Measurements from ENCODE around the gene MAST1.
A peak's percentile ranks its signal among the peaks of the same experiment; 100 is the strongest.
"Not testable (repeated sequence)": the region's sequence is repeated elsewhere in the genome, so short reads cannot be mapped to it uniquely, and the experiment has no call there.

MAST1 gene

DNA sequence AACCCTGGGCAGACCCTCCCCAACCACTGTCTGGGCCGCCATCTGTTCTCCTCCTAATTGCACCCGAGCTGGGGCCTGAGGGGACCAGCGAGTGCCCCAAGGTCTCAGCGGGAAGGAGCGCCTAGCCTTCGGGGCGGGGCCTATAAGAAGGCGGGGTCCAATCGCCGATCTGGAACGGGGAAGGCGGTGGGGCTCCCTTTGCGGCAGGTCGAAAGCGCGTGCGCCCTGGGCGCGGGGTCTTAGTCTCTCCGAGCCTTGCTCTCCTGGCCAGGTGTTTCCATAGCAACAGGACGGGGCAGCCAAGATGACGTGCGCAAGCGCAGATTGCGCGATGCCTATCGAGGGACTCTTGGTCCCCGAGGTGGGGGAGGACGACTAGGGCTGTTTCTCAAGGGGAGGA lies 2.8 kb downstream of the MAST1 start:
- no peak for DNase-seq

DNA sequence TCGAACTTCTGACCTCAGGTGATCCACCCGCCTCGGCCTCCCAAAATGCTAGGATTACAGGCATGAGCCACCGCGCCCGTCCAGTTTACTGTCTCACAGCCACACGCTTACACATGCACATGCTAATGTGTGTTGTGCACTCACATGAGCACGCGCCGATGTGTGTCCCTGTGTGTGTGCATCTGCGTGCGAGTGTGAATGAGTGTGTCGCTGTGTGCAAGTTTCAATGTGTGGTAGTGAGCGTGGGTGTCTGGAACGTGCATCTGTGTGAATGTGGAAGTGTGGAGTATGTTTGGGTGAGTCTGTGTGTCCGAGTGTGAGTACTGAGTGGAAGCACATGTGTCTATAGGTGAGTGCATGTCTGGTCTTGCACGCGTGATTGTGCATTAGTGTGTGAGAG lies 4.2 kb downstream of the MAST1 start:
- DNase-seq: no peak

GRCh38 chr19:12843328-12843727 lies 5.0 kb downstream of the MAST1 start:
- no peak for DNase-seq

DNA sequence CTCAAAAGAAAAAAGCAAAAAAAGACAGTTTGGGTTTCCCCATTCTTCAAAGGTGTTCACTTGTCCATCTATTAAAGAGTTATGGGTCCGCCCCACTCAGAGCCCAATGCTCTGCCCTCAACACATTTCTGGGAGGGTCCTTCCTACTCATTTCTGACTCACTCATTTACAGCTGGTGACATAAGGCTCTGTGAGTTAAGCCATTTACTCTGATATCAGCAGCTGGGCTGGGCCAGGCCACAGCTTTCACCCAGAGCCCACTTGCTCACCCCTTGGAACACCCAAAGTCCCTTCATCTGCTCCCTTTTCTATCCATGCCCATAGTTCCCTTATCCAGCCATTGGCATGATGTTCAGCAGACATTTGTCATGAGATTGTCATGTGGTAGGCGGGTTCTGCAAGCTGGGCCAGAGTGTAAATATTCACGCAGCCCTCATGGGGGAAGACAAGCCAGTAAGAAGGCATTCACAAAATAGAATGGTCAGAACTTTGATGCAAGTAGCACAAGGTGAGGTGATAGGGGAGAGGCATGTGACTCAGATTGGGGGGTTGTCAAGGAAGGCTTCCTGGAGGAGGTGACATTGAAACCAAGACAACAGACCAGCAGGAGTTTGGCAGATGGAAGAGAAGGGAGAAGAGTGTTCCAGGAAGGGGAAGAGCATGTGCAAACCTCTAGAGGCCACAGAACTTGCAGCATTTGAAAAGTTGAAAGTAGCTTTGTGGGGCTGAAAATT lies 5.9 kb downstream of the MAST1 start:
- no peak for DNase-seq

GRCh38 chr19:12846613-12847012 lies 8.3 kb downstream of the MAST1 start:
- not testable (repeated sequence) for DNase-seq

GRCh38 chr19:12847159-12848139 lies 9.1 kb downstream of the MAST1 start:
- DNase-seq: peak; percentile 58

- DNase-seq: no peak
Observed at GRCh38 chr19:12856653-12857052, 18.3 kb downstream of the MAST1 start.

GRCh38 chr19:12858041-12858928 lies 20.0 kb downstream of the MAST1 start:
- no peak for DNase-seq

- DNase-seq: no peak
Observed at GRCh38 chr19:12859546-12859945, 21.2 kb downstream of the MAST1 start.

- DNase-seq: no peak
Observed at GRCh38 chr19:12864143-12864542, 25.8 kb downstream of the MAST1 start.

GRCh38 chr19:12864721-12865715 lies 26.7 kb downstream of the MAST1 start:
- DNase-seq: no peak

DNA sequence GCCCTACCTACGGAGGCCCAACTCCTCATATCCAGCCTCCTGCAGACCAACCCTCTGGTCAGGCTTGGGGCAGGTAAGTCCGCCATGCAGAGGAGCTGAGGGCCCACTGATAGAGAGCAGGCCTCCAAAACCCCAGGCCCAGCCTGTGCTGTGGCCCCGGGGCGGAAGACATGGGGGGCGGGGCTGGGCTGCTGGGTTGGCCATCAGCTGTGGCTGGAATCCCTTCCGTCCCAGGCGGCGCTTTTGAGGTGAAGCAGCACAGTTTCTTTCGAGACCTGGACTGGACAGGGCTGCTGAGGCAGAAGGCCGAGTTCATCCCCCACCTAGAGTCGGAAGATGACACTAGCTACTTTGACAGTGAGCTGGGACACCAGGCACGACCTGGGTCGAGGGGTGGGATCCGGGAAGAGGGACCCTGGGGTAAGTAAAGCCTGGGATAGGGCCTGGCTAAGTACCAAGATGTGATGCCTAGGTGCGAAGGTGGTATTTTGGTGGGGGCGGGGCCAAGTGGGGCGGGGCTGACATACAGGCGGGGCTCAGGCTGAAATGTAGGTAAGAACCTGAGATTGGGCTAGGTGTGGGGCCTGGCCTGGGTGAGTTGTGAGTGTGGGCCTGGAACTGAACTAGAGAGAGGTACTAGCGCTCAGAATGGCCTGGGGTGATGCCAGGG lies 27.6 kb downstream of the MAST1 start:
- no peak for DNase-seq

GRCh38 chr19:12866416-12867119 lies 28.3 kb downstream of the MAST1 start:
- DNase-seq: no peak

DNA sequence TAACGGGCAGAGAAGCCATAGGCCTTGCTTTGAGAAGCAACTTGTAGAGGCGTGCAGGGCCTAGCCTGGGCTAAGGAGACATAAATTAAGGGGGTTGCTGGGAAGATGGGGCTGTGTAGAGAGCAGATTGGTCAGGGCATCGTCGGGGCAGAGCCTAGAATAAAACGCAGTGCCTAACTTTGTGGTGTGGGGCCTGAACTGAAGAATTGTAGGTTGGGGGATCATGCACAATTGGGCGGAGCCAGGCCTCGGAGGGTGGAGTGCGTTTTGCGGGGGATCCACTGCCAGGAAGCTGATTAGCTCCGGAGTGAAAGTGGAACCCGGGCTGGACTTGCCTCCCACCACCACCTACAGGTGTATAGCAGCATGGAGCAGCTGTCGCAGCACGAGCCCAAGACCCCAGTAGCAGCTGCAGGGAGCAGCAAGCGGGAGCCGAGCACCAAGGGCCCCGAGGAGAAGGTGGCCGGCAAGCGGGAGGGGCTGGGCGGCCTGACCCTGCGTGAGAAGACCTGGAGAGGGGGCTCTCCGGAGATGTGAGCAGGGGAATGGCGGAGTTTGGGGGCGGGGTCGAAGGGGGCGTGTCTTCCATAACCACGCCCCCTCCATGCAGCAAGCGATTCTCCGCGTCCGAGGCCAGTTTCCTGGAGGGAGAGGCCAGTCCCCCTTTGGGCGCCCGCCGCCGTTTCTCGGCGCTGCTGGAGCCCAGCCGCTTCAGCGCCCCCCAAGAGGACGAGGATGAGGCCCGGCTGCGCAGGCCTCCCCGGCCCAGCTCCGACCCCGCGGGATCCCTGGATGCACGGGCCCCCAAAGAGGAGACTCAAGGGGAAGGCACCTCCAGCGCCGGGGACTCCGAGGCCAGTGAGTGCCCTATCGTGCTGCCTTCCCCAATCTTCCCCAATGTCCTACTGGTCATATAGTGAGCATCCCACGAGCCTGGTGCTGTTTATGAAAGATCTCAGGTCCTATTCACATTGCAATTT lies 29.1 kb downstream of the MAST1 start:
- no peak for DNase-seq

DNA sequence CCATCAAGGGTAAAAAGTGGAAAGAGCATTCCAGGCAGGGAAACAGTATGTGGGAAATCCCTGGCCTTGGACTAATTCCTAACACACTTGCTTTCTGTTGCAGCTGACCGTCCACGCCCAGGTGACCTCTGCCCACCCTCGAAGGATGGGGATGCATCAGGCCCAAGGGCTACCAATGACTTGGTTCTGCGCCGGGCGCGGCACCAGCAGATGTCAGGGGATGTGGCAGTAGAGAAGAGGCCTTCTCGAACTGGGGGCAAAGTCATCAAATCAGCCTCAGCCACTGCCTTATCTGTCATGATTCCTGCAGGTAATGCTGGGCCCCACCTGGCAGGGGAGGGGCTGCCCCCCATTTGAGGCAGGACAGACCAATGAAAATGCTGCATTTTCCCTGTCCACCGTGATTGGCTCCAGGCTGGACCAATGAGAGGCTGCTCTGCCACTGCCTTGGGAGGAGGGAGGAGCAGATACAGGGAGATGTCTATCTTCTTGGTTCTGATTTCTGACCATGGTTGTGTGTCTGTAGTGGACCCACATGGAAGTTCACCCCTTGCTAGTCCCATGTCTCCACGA lies 30.3 kb downstream of the MAST1 start:
- no peak for DNase-seq

DNA sequence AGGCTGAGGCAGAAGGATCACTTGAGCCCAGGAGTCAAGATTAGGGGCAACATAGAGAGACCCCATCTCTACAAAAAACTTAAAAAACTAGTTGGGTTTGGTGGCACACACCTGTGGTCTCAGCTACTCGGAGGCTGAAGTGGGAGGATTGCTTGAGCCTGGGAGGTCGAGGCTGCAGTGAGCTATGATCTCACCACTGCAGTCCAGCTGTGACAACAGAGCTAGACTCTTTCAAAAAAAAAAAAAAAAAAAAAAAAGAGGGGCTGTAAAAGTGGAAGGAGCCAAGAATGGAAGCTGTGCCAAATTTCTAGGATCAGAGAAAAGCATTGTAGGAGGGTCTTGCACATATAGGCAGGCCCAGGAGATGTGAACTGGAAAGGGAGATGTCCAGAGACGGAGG lies 33.4 kb downstream of the MAST1 start:
- DNase-seq: no peak

DNA sequence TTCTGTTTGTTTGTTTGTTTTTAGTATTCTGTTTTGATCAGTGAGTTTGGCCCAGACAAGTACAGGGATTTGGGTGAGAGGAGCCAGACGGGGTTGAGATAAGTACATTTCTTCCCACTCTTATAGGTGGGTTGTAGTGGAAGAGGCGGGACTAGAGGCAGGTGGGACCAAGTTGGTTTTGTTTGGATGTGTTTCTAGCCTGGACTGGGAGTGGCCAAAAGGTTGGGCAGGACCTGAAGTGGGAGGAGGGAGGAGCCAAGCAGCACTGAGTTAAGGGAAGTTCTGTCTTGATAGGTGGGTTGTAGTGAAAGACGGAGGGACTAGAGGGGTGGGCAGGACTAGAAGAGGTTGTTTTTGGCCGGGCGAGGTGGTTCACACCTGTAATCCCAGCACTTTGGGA lies 33.9 kb downstream of the MAST1 start:
- DNase-seq: no peak

DNA sequence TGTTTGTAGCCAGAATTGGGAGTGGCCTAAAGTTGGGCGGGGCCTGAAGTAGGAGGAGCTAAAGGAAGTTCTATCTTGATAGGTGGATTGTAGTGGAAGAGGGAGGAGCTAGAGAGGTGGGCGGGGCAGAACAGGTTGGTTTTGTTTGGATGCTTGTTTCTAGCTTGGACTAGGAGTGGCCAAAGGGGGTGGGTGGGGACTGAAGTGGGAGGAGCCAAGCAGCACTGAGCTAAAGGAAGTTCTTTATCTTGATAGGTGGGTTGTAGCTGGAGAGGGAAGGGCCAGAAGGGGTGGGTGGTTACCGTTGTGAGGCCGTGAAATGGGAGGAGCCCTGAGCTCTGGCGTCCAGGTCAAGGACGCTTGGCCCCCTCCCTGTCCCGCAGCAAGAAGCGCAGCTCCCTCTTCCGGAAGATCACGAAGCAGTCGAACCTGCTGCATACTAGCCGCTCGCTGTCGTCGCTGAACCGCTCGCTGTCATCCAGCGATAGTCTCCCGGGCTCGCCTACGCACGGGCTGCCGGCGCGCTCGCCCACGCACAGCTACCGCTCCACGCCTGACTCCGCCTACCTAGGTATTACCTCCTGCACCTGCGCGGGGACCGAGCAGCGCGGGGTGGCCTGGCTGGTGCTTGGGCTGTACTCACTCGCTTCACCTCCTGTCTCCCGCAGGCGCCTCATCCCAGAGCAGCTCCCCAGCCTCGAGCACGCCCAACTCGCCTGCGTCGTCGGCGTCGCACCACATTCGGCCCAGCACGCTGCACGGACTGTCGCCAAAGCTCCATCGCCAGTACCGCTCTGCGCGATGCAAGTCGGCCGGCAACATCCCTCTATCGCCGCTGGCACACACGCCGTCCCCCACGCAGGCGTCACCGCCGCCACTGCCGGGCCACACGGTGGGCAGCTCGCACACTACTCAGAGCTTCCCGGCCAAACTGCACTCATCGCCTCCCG lies 34.9 kb downstream of the MAST1 start:
- no peak for DNase-seq

Data from COR-L47 (cell line).